Measurements from ENCODE around the gene MROH2B. TPM values are rescaled to one million over a fixed set of nuclear protein-coding genes. Genes with fewer than 3 reads are reported as not detected.

MROH2B gene
- polyA plus RNA-seq, 1 donor from 2014 or later: not detected

GRCh38 chr5:40991168-40991980 lies 79.8 kb downstream of the MROH2B start:
- Histone ChIP-seq H3K27me3 (ENCODE audit: insufficient read depth, low read depth, low read length) (no peaks in the 10 kb centered on the region), H3K4me3 (ENCODE audit: low read length) (no peak overlapping the region), H3K36me3 (ENCODE audit: insufficient read depth, low read length) (no peaks in the 10 kb centered on the region), H4K20me1 (ENCODE audit: insufficient read depth) (no peaks in the 10 kb centered on the region), H2AFZ (ENCODE audit: low read depth, low read length) (no peak overlapping the region), H3K27ac (ENCODE audit: low read length) (no peak overlapping the region), H3K4me2 (ENCODE audit: low read length) (no peak overlapping the region), H3K9me3 (ENCODE audit: low read length) (no peaks in the 10 kb centered on the region), H3K9me2 (ENCODE audit: insufficient read depth, low read length) (no peaks in the 10 kb centered on the region), H3K9ac (ENCODE audit: low read length) (no peak overlapping the region), H3F3A (ENCODE audit: insufficient read depth, low read length, poor library complexity, severe bottlenecking) (no peaks in the 10 kb centered on the region), H3K79me2 (replicated peaks; ENCODE audit: insufficient read depth, low read length) (no peaks in the 10 kb centered on the region)
- TF ChIP-seq SMC3 (conservative IDR thresholded peaks at IDR 0.05; ENCODE audit: poor library complexity) (no peak), MXI1 (conservative IDR thresholded peaks at IDR 0.05; ENCODE audit: poor library complexity, severe bottlenecking) (no peak), RAD21 (conservative IDR thresholded peaks at IDR 0.05) (no peak), REST (IDR thresholded peaks at IDR 0.05; ENCODE audit: borderline replicate concordance) (no peak), EP300 (conservative IDR thresholded peaks at IDR 0.05; ENCODE audit: poor library complexity, severe bottlenecking) (no peak), TAF1 (IDR thresholded peaks at IDR 0.05; ENCODE audit: low read depth) (no peak), CTCF (IDR thresholded peaks at IDR 0.05; ENCODE audit: poor library complexity, severe bottlenecking) (no peak), EZH2 (IDR thresholded peaks at IDR 0.05; ENCODE audit: borderline replicate concordance, insufficient read depth, low read length, poor library complexity, severe bottlenecking) (no peak), POLR2AphosphoS5 (IDR thresholded peaks at IDR 0.05) (no peak)

GRCh38 chr5:40988746-40989510 lies 82.2 kb downstream of the MROH2B start:
- H3F3A ChIP-seq (ENCODE audit: insufficient read depth, low read length, poor library complexity, severe bottlenecking): peaks cover 6% of the 10 kb centered on the region
- no peak overlapping the region for H3K9ac ChIP-seq (ENCODE audit: low read length)
- H4K20me1 ChIP-seq (ENCODE audit: insufficient read depth): no peaks in the 10 kb centered on the region
- H3K36me3 ChIP-seq (ENCODE audit: insufficient read depth, low read length): no peaks in the 10 kb centered on the region
- H3K27me3 ChIP-seq (ENCODE audit: insufficient read depth, low read depth, low read length): no peaks in the 10 kb centered on the region
- H3K4me2 ChIP-seq (ENCODE audit: low read length): no peak overlapping the region
- no peak overlapping the region for H3K27ac ChIP-seq (ENCODE audit: low read length)
- no peaks in the 10 kb centered on the region for H3K79me2 ChIP-seq (replicated peaks; ENCODE audit: insufficient read depth, low read length)
- H3K9me2 ChIP-seq (ENCODE audit: insufficient read depth, low read length): no peaks in the 10 kb centered on the region
- H3K9me3 ChIP-seq (ENCODE audit: low read length): no peaks in the 10 kb centered on the region
- TF ChIP-seq EZH2 (IDR thresholded peaks at IDR 0.05; ENCODE audit: borderline replicate concordance, insufficient read depth, low read length, poor library complexity, severe bottlenecking): no peak
- TF ChIP-seq CTCF (IDR thresholded peaks at IDR 0.05; ENCODE audit: poor library complexity, severe bottlenecking): no peak
- no peak for TF ChIP-seq EP300 (conservative IDR thresholded peaks at IDR 0.05; ENCODE audit: poor library complexity, severe bottlenecking)
- no peak for TF ChIP-seq SMC3 (conservative IDR thresholded peaks at IDR 0.05; ENCODE audit: poor library complexity)
- TF ChIP-seq TAF1 (IDR thresholded peaks at IDR 0.05; ENCODE audit: low read depth): no peak
- TF ChIP-seq POLR2AphosphoS5 (IDR thresholded peaks at IDR 0.05): no peak
- no peak overlapping the region for H2AFZ ChIP-seq (ENCODE audit: low read depth, low read length)
- no peak overlapping the region for H3K4me3 ChIP-seq (ENCODE audit: low read length)

Data from neural cell (in vitro differentiated cells).